ENCODE results near the gene NTRK1.
A peak's percentile ranks its signal among the peaks of the same experiment; 100 is the strongest.

The NTRK1 gene

GRCh38 chr1:156883919-156884318, 23.3 kb downstream of the NTRK1 start:
- DNase-seq: no peak

- DNase-seq: no peak
These were observed 24.0 kb downstream of the NTRK1 start for GRCh38 chr1:156884560-156885184.

GRCh38 chr1:156885314-156885713, 24.6 kb downstream of the NTRK1 start:
- DNase-seq: no peak

GRCh38 chr1:156885880-156886355, 25.3 kb downstream of the NTRK1 start:
- no peak for DNase-seq

- no peak for DNase-seq
These were observed 26.1 kb downstream of the NTRK1 start for GRCh38 chr1:156886583-156887281.

- no peak for DNase-seq
These were observed 26.7 kb downstream of the NTRK1 start for GRCh38 chr1:156887317-156887716.

- DNase-seq: no peak
These were observed 27.1 kb downstream of the NTRK1 start for GRCh38 chr1:156887734-156888133.

- DNase-seq: peak; percentile 64 to 77
These were observed 29.3 kb downstream of the NTRK1 start for GRCh38 chr1:156889802-156890580.

GRCh38 chr1:156892190-156893047, 31.8 kb downstream of the NTRK1 start:
- DNase-seq: peak; percentile 85

- no peak for DNase-seq
These were observed 32.6 kb downstream of the NTRK1 start, which contains the start of gene PEAR1 for GRCh38 chr1:156893048-156893953. Gene PEAR1, plus strand, starts transcription at chr1:156893718. Its CDS starts 10,209 bp downstream, at chr1:156903927.

GRCh38 chr1:156894001-156894400, 33.3 kb downstream of the NTRK1 start:
- no peak for DNase-seq

- no peak for DNase-seq
These were observed 34.2 kb downstream of the NTRK1 start for GRCh38 chr1:156894711-156895454.

GRCh38 chr1:156895455-156895812, 34.8 kb downstream of the NTRK1 start:
- no peak for DNase-seq

GRCh38 chr1:156895927-156896326, 35.3 kb downstream of the NTRK1 start:
- no peak for DNase-seq

- DNase-seq: no peak
These were observed 35.9 kb downstream of the NTRK1 start for GRCh38 chr1:156896490-156897033.

GRCh38 chr1:156897078-156897825, 36.6 kb downstream of the NTRK1 start:
- DNase-seq: no peak

- DNase-seq: peak in 1 of 2 donors; percentile 30
These were observed 37.5 kb downstream of the NTRK1 start for GRCh38 chr1:156898161-156898566.

- DNase-seq: no peak
These were observed 38.5 kb downstream of the NTRK1 start for GRCh38 chr1:156898971-156899664.

Measured in inflammatory macrophage (primary cell).